ENCODE measurements around the gene NEK4.
A peak's percentile ranks its signal among the peaks of the same experiment; 100 is the strongest.

NEK4 gene

GRCh38 chr3:52784021-52784621 is 13.4 kb upstream of the NEK4 start:
- TF ChIP-seq CEBPB (IDR thresholded peaks at IDR 0.05) = no peak
- no peak for TF ChIP-seq CREB1 (IDR thresholded peaks at IDR 0.05; ENCODE audit: low read depth)
- no peak for TF ChIP-seq RAD21 (IDR thresholded peaks at IDR 0.05; ENCODE audit: low read depth)
- no peak for TF ChIP-seq ZBTB7A (IDR thresholded peaks at IDR 0.05; ENCODE audit: low read depth)
- TF ChIP-seq NFIC (IDR thresholded peaks at IDR 0.05) = no peak
- no peak for TF ChIP-seq EP300 (IDR thresholded peaks at IDR 0.05; ENCODE audit: borderline replicate concordance)
- no peak for TF ChIP-seq TAF1 (IDR thresholded peaks at IDR 0.05; ENCODE audit: low read depth)
- TF ChIP-seq, protein P1, sequence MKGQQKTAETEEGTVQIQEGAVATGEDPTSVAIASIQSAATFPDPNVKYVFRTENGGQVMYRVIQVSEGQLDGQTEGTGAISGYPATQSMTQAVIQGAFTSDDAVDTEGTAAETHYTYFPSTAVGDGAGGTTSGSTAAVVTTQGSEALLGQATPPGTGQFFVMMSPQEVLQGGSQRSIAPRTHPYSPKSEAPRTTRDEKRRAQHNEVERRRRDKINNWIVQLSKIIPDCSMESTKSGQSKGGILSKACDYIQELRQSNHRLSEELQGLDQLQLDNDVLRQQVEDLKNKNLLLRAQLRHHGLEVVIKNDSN (IDR thresholded peaks at IDR 0.05) = no peak
- no peak for TF ChIP-seq TEAD4 (IDR thresholded peaks at IDR 0.05)
- no peak for TF ChIP-seq TCF12 (IDR thresholded peaks at IDR 0.05; ENCODE audit: low read depth)

- TF ChIP-seq, protein P2, sequence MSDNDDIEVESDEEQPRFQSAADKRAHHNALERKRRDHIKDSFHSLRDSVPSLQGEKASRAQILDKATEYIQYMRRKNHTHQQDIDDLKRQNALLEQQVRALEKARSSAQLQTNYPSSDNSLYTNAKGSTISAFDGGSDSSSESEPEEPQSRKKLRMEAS (IDR thresholded peaks at IDR 0.05) = no peak
- TF ChIP-seq YY1 (IDR thresholded peaks at IDR 0.05; ENCODE audit: low read depth) (no peak), EP300 (IDR thresholded peaks at IDR 0.05; ENCODE audit: borderline replicate concordance) (no peak), RAD21 (IDR thresholded peaks at IDR 0.05; ENCODE audit: low read depth) (no peak), CEBPB (IDR thresholded peaks at IDR 0.05) (no peak), CREB1 (IDR thresholded peaks at IDR 0.05; ENCODE audit: low read depth) (no peak), TEAD4 (IDR thresholded peaks at IDR 0.05) (no peak), EGR1 (IDR thresholded peaks at IDR 0.05) (no peak)
- TF ChIP-seq, protein P1 (IDR thresholded peaks at IDR 0.05) = no peak
These were observed 12.4 kb upstream of the NEK4 start for GRCh38 chr3:52783211-52783555.

GRCh38 chr3:52782412-52783210 is 11.9 kb upstream of the NEK4 start:
- TF ChIP-seq NFIC (IDR thresholded peaks at IDR 0.05) = no peak
- TF ChIP-seq, protein P3, sequence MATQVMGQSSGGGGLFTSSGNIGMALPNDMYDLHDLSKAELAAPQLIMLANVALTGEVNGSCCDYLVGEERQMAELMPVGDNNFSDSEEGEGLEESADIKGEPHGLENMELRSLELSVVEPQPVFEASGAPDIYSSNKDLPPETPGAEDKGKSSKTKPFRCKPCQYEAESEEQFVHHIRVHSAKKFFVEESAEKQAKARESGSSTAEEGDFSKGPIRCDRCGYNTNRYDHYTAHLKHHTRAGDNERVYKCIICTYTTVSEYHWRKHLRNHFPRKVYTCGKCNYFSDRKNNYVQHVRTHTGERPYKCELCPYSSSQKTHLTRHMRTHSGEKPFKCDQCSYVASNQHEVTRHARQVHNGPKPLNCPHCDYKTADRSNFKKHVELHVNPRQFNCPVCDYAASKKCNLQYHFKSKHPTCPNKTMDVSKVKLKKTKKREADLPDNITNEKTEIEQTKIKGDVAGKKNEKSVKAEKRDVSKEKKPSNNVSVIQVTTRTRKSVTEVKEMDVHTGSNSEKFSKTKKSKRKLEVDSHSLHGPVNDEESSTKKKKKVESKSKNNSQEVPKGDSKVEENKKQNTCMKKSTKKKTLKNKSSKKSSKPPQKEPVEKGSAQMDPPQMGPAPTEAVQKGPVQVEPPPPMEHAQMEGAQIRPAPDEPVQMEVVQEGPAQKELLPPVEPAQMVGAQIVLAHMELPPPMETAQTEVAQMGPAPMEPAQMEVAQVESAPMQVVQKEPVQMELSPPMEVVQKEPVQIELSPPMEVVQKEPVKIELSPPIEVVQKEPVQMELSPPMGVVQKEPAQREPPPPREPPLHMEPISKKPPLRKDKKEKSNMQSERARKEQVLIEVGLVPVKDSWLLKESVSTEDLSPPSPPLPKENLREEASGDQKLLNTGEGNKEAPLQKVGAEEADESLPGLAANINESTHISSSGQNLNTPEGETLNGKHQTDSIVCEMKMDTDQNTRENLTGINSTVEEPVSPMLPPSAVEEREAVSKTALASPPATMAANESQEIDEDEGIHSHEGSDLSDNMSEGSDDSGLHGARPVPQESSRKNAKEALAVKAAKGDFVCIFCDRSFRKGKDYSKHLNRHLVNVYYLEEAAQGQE (IDR thresholded peaks at IDR 0.05; ENCODE audit: low read depth) = peak; percentile 51

GRCh38 chr3:52781741-52782140 is 11.0 kb upstream of the NEK4 start:
- no peak for TF ChIP-seq NFIC (IDR thresholded peaks at IDR 0.05)
- TF ChIP-seq TEAD4 (IDR thresholded peaks at IDR 0.05) = no peak
- TF ChIP-seq YY1 (IDR thresholded peaks at IDR 0.05; ENCODE audit: low read depth) = no peak
- TF ChIP-seq ZBTB7A (IDR thresholded peaks at IDR 0.05; ENCODE audit: low read depth) = no peak
- TF ChIP-seq CEBPB (IDR thresholded peaks at IDR 0.05) = no peak
- no peak for TF ChIP-seq EGR1 (IDR thresholded peaks at IDR 0.05)
- TF ChIP-seq CREB1 (IDR thresholded peaks at IDR 0.05; ENCODE audit: low read depth) = no peak
- no peak for TF ChIP-seq TAF1 (IDR thresholded peaks at IDR 0.05; ENCODE audit: low read depth)
- TF ChIP-seq TCF12 (IDR thresholded peaks at IDR 0.05; ENCODE audit: low read depth) = no peak
- TF ChIP-seq, protein P3 (IDR thresholded peaks at IDR 0.05; ENCODE audit: low read depth) = no peak
- TF ChIP-seq, protein P1 (IDR thresholded peaks at IDR 0.05) = no peak
- TF ChIP-seq EP300 (IDR thresholded peaks at IDR 0.05; ENCODE audit: borderline replicate concordance) = no peak
- TF ChIP-seq RAD21 (IDR thresholded peaks at IDR 0.05; ENCODE audit: low read depth) = no peak
- TF ChIP-seq, protein P2 (IDR thresholded peaks at IDR 0.05) = no peak
- no peak for TF ChIP-seq FOXM1 (IDR thresholded peaks at IDR 0.05; ENCODE audit: borderline replicate concordance, low read depth)

- TF ChIP-seq RAD21 (IDR thresholded peaks at IDR 0.05; ENCODE audit: low read depth) (no peak), YY1 (IDR thresholded peaks at IDR 0.05; ENCODE audit: low read depth) (no peak), FOXM1 (IDR thresholded peaks at IDR 0.05; ENCODE audit: borderline replicate concordance, low read depth) (no peak), TCF12 (IDR thresholded peaks at IDR 0.05; ENCODE audit: low read depth) (no peak), CREB1 (IDR thresholded peaks at IDR 0.05; ENCODE audit: low read depth) (no peak), TAF1 (IDR thresholded peaks at IDR 0.05; ENCODE audit: low read depth) (no peak), EP300 (IDR thresholded peaks at IDR 0.05; ENCODE audit: borderline replicate concordance) (no peak), TEAD4 (IDR thresholded peaks at IDR 0.05) (no peak), CEBPB (IDR thresholded peaks at IDR 0.05) (no peak)
- TF ChIP-seq, protein P1 (IDR thresholded peaks at IDR 0.05) = no peak
- TF ChIP-seq, protein P3 (IDR thresholded peaks at IDR 0.05; ENCODE audit: low read depth) = no peak
- TF ChIP-seq, protein P2 (IDR thresholded peaks at IDR 0.05) = no peak
These were observed 9.3 kb upstream of the NEK4 start for GRCh38 chr3:52779837-52780585.

Measured in Ishikawa (cell line).